ENCODE results near the gene FAM171A2.

GRCh38 chr17:44318077-44318892 is 45.4 kb downstream of the FAM171A2 start:
- TF ChIP-seq CTCF (IDR thresholded peaks at IDR 0.05) (no peak), POLR2A (IDR thresholded peaks at IDR 0.05) (no peak)
